Stimulated activated CD8-positive, alpha-beta memory T cell treated with anti-CD3 and anti-CD28 coated beads, Interleukin-12 subunit alpha, Interleukin-12 subunit beta, amount 100 ng/mL, for 24 hours (primary cell): ENCODE measurements around the gene PLXDC2.

ENCODE experiments used
- DNase-seq: peaks from one replicate; pipeline ENCODE4 v3.0.0-alpha.2; 2020; ENCODE audit errors: extremely low read depth

PLXDC2 gene

GRCh38 chr10:20110125-20111100 is 294.2 kb downstream of the PLXDC2 start:
- no peak for DNase-seq

- DNase-seq = no peak
Measured at GRCh38 chr10:20114179-20114578, 297.9 kb downstream of the PLXDC2 start.

GRCh38 chr10:20115894-20116293 is 299.7 kb downstream of the PLXDC2 start:
- DNase-seq = no peak

- DNase-seq = no peak
Measured at GRCh38 chr10:20117471-20117870, 301.2 kb downstream of the PLXDC2 start.

GRCh38 chr10:20118119-20118518 is 301.9 kb downstream of the PLXDC2 start:
- DNase-seq = no peak

- no peak for DNase-seq
Measured at GRCh38 chr10:20128811-20129210, 312.6 kb downstream of the PLXDC2 start.

- no peak for DNase-seq
Measured at GRCh38 chr10:20132816-20133215, 316.6 kb downstream of the PLXDC2 start.

GRCh38 chr10:20133669-20134189 is 317.5 kb downstream of the PLXDC2 start:
- DNase-seq = no peak

GRCh38 chr10:20142311-20142710 is 326.1 kb downstream of the PLXDC2 start:
- no peak for DNase-seq

- no peak for DNase-seq
Measured at GRCh38 chr10:20144268-20144667, 328.0 kb downstream of the PLXDC2 start.

GRCh38 chr10:20146004-20146403 is 329.8 kb downstream of the PLXDC2 start:
- no peak for DNase-seq

- no peak for DNase-seq
Measured at GRCh38 chr10:20147684-20148083, 331.5 kb downstream of the PLXDC2 start.

GRCh38 chr10:20156511-20156910 is 340.3 kb downstream of the PLXDC2 start:
- no peak for DNase-seq

GRCh38 chr10:20157314-20157713 is 341.1 kb downstream of the PLXDC2 start:
- DNase-seq = no peak

GRCh38 chr10:20158086-20158485 is 341.9 kb downstream of the PLXDC2 start:
- DNase-seq = no peak

- DNase-seq = no peak
Measured at GRCh38 chr10:20162123-20162522, 345.9 kb downstream of the PLXDC2 start.

- no peak for DNase-seq
Measured at GRCh38 chr10:20166096-20166675, 350.0 kb downstream of the PLXDC2 start.

GRCh38 chr10:20170661-20171060 is 354.4 kb downstream of the PLXDC2 start:
- no peak for DNase-seq

GRCh38 chr10:20173046-20173445 is 356.8 kb downstream of the PLXDC2 start:
- no peak for DNase-seq

- no peak for DNase-seq
Measured at GRCh38 chr10:20175719-20176118, 359.5 kb downstream of the PLXDC2 start.

GRCh38 chr10:20180766-20181165 is 364.5 kb downstream of the PLXDC2 start:
- DNase-seq = no peak

- DNase-seq = no peak
Measured at GRCh38 chr10:20181434-20181833, 365.2 kb downstream of the PLXDC2 start.

GRCh38 chr10:20185116-20185515 is 368.9 kb downstream of the PLXDC2 start:
- no peak for DNase-seq
